ENCODE data around the gene CCDC148.

Gene CCDC148

DNA sequence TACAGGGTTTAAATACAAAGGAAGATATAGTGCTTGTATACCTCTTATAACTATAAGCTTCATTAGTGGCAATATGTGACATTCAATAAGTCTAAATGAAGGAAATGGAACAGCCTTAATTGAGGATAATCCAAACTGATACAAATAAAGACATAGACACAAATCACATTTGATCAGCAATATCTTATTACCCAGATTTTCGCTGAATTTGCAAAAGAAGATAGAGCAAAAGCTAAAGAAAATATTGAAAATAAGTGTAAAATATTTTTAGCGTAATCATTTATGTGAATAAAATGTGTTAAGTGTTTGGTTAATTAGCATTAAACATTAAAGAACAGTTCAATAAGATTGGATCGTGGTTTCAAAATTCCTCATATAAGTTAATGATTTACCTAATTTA is 51.2 kb downstream of the CCDC148 start:
- Histone ChIP-seq H3K9me3 (ENCODE audit: control insufficient read depth, insufficient read depth, low read depth, low read length) (no peaks in the 10 kb centered on the region), H3K4me3 (ENCODE audit: low read depth, low read length) (no peak overlapping the region), H3K4me1 (ENCODE audit: control insufficient read depth, insufficient read depth, low read length) (0 out of 2 replicates have a peak, but pooled peaks cover 2% of the 10 kb centered on the region), H3K27ac (ENCODE audit: extremely low read depth, low read depth, low read length) (no peak overlapping the region), H3K36me3 (ENCODE audit: control insufficient read depth in 2 of 2, insufficient read depth in 1 of 2, low read length in 2 of 2) (no peaks in the 10 kb centered on the region)
- POLR2A ChIA-PET = no interaction called here
- no peak for TF ChIP-seq ZBTB7A (tag by site-specific recombination; IDR thresholded peaks at IDR 0.05; ENCODE audit: low read depth)
- TF ChIP-seq ZNF266 (tag by site-specific recombination; IDR thresholded peaks at IDR 0.05; ENCODE audit: low read depth) = no peak
- TF ChIP-seq ZNF350 (tag by site-specific recombination; IDR thresholded peaks at IDR 0.05) = no peak
- TF ChIP-seq KLF10 (tag by site-specific recombination; IDR thresholded peaks at IDR 0.05) = no peak
- TF ChIP-seq HOXA7 (CRISPR knock-in tag; IDR thresholded peaks at IDR 0.05; ENCODE audit: borderline replicate concordance) = no peak
- TF ChIP-seq, protein P1, sequence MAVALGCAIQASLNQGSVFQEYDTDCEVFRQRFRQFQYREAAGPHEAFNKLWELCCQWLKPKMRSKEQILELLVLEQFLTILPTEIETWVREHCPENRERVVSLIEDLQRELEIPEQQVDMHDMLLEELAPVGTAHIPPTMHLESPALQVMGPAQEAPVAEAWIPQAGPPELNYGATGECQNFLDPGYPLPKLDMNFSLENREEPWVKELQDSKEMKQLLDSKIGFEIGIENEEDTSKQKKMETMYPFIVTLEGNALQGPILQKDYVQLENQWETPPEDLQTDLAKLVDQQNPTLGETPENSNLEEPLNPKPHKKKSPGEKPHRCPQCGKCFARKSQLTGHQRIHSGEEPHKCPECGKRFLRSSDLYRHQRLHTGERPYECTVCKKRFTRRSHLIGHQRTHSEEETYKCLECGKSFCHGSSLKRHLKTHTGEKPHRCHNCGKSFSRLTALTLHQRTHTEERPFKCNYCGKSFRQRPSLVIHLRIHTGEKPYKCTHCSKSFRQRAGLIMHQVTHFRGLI (tag by site-specific recombination; IDR thresholded peaks at IDR 0.05) = no peak
- TF ChIP-seq, protein P2, sequence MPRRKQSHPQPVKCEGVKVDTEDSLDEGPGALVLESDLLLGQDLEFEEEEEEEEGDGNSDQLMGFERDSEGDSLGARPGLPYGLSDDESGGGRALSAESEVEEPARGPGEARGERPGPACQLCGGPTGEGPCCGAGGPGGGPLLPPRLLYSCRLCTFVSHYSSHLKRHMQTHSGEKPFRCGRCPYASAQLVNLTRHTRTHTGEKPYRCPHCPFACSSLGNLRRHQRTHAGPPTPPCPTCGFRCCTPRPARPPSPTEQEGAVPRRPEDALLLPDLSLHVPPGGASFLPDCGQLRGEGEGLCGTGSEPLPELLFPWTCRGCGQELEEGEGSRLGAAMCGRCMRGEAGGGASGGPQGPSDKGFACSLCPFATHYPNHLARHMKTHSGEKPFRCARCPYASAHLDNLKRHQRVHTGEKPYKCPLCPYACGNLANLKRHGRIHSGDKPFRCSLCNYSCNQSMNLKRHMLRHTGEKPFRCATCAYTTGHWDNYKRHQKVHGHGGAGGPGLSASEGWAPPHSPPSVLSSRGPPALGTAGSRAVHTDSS (tag by site-specific recombination; IDR thresholded peaks at IDR 0.05) = no peak
- no peak for TF ChIP-seq ZNF394 (tag by site-specific recombination; IDR thresholded peaks at IDR 0.05; ENCODE audit: borderline replicate concordance)
- TF ChIP-seq, protein P3, sequence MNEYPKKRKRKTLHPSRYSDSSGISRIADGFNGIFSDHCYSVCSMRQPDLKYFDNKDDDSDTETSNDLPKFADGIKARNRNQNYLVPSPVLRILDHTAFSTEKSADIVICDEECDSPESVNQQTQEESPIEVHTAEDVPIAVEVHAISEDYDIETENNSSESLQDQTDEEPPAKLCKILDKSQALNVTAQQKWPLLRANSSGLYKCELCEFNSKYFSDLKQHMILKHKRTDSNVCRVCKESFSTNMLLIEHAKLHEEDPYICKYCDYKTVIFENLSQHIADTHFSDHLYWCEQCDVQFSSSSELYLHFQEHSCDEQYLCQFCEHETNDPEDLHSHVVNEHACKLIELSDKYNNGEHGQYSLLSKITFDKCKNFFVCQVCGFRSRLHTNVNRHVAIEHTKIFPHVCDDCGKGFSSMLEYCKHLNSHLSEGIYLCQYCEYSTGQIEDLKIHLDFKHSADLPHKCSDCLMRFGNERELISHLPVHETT (tag by site-specific recombination; IDR thresholded peaks at IDR 0.05) = no peak
- TF ChIP-seq, protein P4, sequence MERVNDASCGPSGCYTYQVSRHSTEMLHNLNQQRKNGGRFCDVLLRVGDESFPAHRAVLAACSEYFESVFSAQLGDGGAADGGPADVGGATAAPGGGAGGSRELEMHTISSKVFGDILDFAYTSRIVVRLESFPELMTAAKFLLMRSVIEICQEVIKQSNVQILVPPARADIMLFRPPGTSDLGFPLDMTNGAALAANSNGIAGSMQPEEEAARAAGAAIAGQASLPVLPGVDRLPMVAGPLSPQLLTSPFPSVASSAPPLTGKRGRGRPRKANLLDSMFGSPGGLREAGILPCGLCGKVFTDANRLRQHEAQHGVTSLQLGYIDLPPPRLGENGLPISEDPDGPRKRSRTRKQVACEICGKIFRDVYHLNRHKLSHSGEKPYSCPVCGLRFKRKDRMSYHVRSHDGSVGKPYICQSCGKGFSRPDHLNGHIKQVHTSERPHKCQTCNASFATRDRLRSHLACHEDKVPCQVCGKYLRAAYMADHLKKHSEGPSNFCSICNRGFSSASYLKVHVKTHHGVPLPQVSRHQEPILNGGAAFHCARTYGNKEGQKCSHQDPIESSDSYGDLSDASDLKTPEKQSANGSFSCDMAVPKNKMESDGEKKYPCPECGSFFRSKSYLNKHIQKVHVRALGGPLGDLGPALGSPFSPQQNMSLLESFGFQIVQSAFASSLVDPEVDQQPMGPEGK (tag by site-specific recombination; IDR thresholded peaks at IDR 0.05) = no peak
- CTCF ChIA-PET = no interaction called here

DNA sequence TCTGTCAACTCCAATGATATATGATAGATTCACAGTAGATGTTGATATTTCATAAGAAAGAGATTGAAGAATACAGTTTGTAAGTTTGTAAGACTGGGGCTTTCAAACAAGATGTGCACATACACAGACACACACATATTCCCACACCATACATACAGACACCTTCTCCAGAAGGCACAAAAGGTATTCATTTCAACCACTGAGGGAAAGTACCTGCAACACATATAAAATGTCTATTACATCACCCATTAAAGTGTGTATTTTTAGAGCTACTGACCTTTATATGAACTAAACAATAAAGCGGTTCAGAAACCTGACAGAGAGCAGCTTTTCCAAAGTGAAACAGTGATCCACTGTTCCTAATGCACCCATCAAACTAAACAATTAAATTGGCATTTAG is 53.3 kb downstream of the CCDC148 start:
- TF ChIP-seq, protein P5, sequence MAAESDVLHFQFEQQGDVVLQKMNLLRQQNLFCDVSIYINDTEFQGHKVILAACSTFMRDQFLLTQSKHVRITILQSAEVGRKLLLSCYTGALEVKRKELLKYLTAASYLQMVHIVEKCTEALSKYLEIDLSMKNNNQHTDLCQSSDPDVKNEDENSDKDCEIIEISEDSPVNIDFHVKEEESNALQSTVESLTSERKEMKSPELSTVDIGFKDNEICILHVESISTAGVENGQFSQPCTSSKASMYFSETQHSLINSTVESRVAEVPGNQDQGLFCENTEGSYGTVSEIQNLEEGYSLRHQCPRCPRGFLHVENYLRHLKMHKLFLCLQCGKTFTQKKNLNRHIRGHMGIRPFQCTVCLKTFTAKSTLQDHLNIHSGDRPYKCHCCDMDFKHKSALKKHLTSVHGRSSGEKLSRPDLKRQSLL (tag by site-specific recombination; IDR thresholded peaks at IDR 0.05) = no peak
- TF ChIP-seq ZNF114 (tag by site-specific recombination; IDR thresholded peaks at IDR 0.05) (no peak), ZNF426 (tag by site-specific recombination; IDR thresholded peaks at IDR 0.05) (no peak)
- H3K4me3 ChIP-seq (ENCODE audit: low read depth, low read length) = no peak overlapping the region
- ChIA-PET CTCF (interaction anchor here (0.6 kb wide), 2 partner anchors 54 to 938 kb away, joined by 3 to 4 read pairs; no protein-coding TSS in a partner anchor), POLR2A (no interaction called here)
- H3K9me3 ChIP-seq (ENCODE audit: control insufficient read depth, insufficient read depth, low read depth, low read length) = no peaks in the 10 kb centered on the region
- H3K4me1 ChIP-seq (ENCODE audit: control insufficient read depth, insufficient read depth, low read length) = 0 out of 2 replicates have a peak, but pooled peaks cover 2% of the 10 kb centered on the region
- H3K36me3 ChIP-seq (ENCODE audit: control insufficient read depth in 2 of 2, insufficient read depth in 1 of 2, low read length in 2 of 2) = no peaks in the 10 kb centered on the region
- H3K27ac ChIP-seq (ENCODE audit: extremely low read depth, low read depth, low read length) = no peak overlapping the region

DNA sequence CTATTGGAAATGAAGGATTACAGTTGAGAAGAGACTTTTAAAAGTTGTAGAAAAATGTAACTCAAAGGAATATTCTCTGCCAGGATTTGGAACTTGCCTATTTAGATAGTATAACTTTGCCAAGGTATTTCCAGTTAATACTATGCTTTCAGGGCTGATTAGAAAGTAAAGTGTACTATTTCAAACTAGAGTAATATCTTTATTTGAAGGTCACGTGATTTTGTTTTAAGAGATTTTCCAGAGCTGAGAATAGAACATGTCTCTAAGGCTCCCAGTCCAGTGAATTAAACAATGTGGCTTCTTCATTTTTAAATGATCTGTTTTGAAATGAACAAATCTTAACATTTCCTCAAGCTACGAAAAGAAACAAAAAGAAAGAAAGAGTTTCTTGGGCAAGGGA is 53.9 kb downstream of the CCDC148 start:
- H3K36me3 ChIP-seq (ENCODE audit: control insufficient read depth in 2 of 2, insufficient read depth in 1 of 2, low read length in 2 of 2) = no peaks in the 10 kb centered on the region
- no peak overlapping the region for H3K4me3 ChIP-seq (ENCODE audit: low read depth, low read length)
- H3K27ac ChIP-seq (ENCODE audit: extremely low read depth, low read depth, low read length) = no peak overlapping the region
- POLR2A ChIA-PET = no interaction called here
- TF ChIP-seq GLI4 (tag by site-specific recombination; IDR thresholded peaks at IDR 0.05) = no peak
- no peak for TF ChIP-seq ZNF837 (tag by site-specific recombination; IDR thresholded peaks at IDR 0.05)
- TF ChIP-seq KLF8 (tag by site-specific recombination; IDR thresholded peaks at IDR 0.05) = no peak
- CTCF ChIA-PET = interaction anchor here (0.6 kb wide), 2 partner anchors 55 to 938 kb away, joined by 3 to 4 read pairs; no protein-coding TSS in a partner anchor
- H3K4me1 ChIP-seq (ENCODE audit: control insufficient read depth, insufficient read depth, low read length) = 0 out of 2 replicates have a peak, but pooled peaks cover 2% of the 10 kb centered on the region
- no peaks in the 10 kb centered on the region for H3K9me3 ChIP-seq (ENCODE audit: control insufficient read depth, insufficient read depth, low read depth, low read length)
